ENCODE measurements around the gene OGFRL1. TPM values are rescaled to one million over a fixed set of nuclear protein-coding genes. Genes with fewer than 3 reads are reported as not detected.

Gene OGFRL1
- total and polyA plus RNA-seq, 2 of the 13 experiments (the other 11 are each of a cell fraction or from before 2014, with no cell fraction given): 0.26 to 0.80 TPM

DNA sequence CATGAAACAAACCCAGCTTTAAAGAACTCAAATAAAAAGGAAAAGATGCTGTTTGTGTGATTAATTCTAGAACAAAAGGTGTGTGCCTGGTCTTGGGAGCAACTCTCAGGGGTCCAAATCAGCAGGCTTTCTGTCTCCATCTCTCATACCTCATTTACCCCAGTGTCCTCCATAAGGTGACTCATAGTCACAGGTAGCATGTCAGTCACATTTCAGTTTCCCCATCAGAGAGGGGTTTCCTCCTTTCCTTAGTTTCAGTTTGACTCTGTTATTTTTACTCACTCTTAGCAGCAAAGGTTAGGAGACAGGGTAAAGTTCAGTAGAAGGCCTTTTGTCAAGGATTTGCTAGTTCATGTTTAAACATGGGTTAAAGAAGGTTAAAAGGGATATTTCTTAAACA, 46.2 kb downstream of the OGFRL1 start:
- no TSS peak for BruUV-seq (replicated peaks)
- DNase-seq (ENCODE audit: low spot score): no peak
- intact Hi-C loops (cut with micrococcal nuclease; ENCODE audit: unreplicated experiment): no loop called here
- in situ Hi-C loops (cut with HindIII; ENCODE audit: extremely low pct_ligation_motif_present, low pct_unique_long_range_greater_than_20kb): no loop called here
- H3K9me3 ChIP-seq (ENCODE audit: low read length): no peaks in the 10 kb centered on the region
- H3K4me3 ChIP-seq (replicated peaks in 1 of 3; ENCODE audit: insufficient read depth in 1 of 3, low read depth in 2 of 3, low read length in 3 of 3): no peak overlapping the region
- POLR2A ChIA-PET: no interaction called here
- H3K4me1 ChIP-seq (ENCODE audit: insufficient read depth, low read length): no peaks in the 10 kb centered on the region
- TF ChIP-seq ZNF501 (CRISPR knock-in tag; IDR thresholded peaks at IDR 0.05) (no peak), RBAK (CRISPR knock-in tag; IDR thresholded peaks at IDR 0.05) (no peak), ZSCAN30 (CRISPR knock-in tag; IDR thresholded peaks at IDR 0.05) (no peak), MTA1 (CRISPR knock-in tag; IDR thresholded peaks at IDR 0.05; ENCODE audit: borderline replicate concordance) (no peak), ZNF878 (CRISPR knock-in tag; IDR thresholded peaks at IDR 0.05) (no peak), KAT2B (IDR thresholded peaks at IDR 0.05; ENCODE audit: borderline replicate concordance, low read depth, low read length) (no peak)
- TF ChIP-seq, protein P1, sequence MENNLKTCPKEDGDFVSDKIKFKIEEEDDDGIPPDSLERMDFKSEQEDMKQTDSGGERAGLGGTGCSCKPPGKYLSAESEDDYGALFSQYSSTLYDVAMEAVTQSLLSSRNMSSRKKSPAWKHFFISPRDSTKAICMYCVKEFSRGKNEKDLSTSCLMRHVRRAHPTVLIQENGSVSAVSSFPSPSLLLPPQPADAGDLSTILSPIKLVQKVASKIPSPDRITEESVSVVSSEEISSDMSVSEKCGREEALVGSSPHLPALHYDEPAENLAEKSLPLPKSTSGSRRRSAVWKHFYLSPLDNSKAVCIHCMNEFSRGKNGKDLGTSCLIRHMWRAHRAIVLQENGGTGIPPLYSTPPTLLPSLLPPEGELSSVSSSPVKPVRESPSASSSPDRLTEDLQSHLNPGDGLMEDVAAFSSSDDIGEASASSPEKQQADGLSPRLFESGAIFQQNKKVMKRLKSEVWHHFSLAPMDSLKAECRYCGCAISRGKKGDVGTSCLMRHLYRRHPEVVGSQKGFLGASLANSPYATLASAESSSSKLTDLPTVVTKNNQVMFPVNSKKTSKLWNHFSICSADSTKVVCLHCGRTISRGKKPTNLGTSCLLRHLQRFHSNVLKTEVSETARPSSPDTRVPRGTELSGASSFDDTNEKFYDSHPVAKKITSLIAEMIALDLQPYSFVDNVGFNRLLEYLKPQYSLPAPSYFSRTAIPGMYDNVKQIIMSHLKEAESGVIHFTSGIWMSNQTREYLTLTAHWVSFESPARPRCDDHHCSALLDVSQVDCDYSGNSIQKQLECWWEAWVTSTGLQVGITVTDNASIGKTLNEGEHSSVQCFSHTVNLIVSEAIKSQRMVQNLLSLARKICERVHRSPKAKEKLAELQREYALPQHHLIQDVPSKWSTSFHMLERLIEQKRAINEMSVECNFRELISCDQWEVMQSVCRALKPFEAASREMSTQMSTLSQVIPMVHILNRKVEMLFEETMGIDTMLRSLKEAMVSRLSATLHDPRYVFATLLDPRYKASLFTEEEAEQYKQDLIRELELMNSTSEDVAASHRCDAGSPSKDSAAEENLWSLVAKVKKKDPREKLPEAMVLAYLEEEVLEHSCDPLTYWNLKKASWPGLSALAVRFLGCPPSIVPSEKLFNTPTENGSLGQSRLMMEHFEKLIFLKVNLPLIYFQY (CRISPR knock-in tag; IDR thresholded peaks at IDR 0.05; ENCODE audit: borderline replicate concordance): no peak
- TF ChIP-seq, protein P2, sequence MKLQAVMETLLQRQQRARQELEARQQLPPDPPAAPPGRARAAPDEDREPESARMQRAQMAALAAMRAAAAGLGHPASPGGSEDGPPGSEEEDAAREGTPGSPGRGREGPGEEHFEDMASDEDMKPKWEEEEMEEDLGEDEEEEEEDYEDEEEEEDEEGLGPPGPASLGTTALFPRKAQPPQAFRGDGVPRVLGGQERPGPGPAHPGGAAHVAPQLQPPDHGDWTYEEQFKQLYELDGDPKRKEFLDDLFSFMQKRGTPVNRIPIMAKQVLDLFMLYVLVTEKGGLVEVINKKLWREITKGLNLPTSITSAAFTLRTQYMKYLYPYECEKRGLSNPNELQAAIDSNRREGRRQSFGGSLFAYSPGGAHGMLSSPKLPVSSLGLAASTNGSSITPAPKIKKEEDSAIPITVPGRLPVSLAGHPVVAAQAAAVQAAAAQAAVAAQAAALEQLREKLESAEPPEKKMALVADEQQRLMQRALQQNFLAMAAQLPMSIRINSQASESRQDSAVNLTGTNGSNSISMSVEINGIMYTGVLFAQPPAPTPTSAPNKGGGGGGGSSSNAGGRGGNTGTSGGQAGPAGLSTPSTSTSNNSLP (IDR thresholded peaks at IDR 0.05; ENCODE audit: low read depth, low read length): no peak
- TF ChIP-seq, protein P3, sequence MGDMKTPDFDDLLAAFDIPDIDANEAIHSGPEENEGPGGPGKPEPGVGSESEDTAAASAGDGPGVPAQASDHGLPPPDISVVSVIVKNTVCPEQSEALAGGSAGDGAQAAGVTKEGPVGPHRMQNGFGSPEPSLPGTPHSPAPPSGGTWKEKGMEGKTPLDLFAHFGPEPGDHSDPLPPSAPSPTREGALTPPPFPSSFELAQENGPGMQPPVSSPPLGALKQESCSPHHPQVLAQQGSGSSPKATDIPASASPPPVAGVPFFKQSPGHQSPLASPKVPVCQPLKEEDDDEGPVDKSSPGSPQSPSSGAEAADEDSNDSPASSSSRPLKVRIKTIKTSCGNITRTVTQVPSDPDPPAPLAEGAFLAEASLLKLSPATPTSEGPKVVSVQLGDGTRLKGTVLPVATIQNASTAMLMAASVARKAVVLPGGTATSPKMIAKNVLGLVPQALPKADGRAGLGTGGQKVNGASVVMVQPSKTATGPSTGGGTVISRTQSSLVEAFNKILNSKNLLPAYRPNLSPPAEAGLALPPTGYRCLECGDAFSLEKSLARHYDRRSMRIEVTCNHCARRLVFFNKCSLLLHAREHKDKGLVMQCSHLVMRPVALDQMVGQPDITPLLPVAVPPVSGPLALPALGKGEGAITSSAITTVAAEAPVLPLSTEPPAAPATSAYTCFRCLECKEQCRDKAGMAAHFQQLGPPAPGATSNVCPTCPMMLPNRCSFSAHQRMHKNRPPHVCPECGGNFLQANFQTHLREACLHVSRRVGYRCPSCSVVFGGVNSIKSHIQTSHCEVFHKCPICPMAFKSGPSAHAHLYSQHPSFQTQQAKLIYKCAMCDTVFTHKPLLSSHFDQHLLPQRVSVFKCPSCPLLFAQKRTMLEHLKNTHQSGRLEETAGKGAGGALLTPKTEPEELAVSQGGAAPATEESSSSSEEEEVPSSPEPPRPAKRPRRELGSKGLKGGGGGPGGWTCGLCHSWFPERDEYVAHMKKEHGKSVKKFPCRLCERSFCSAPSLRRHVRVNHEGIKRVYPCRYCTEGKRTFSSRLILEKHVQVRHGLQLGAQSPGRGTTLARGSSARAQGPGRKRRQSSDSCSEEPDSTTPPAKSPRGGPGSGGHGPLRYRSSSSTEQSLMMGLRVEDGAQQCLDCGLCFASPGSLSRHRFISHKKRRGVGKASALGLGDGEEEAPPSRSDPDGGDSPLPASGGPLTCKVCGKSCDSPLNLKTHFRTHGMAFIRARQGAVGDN (CRISPR knock-in tag; IDR thresholded peaks at IDR 0.05): no peak
- no peaks in the 10 kb centered on the region for H3K79me2 ChIP-seq (ENCODE audit: insufficient read depth, low read length)
- H3K4me2 ChIP-seq (ENCODE audit: low read depth, low read length): no peak overlapping the region
- no peak overlapping the region for H3K27ac ChIP-seq (ENCODE audit: extremely low read length, insufficient read depth, low read length)
- H4K20me1 ChIP-seq (ENCODE audit: insufficient read depth, low read length): no peaks in the 10 kb centered on the region
- H3K36me3 ChIP-seq (replicated peaks in 1 of 2; ENCODE audit: control insufficient read depth in 1 of 2, insufficient read depth in 2 of 2, low read length in 2 of 2): no peaks in the 10 kb centered on the region
- CTCF ChIA-PET (ENCODE audit: low intra/inter-chr PET ratio, low total read pairs): no interaction called here
- ATAC-seq: no peak
- no peak overlapping the region for H3K9ac ChIP-seq (ENCODE audit: insufficient read depth, low read depth, low read length)
- no peak for FAIRE-seq
- no peaks in the 10 kb centered on the region; a peak in 1 of 5 replicates for H3K27me3 ChIP-seq (ENCODE audit: control insufficient read depth in 1 of 2, insufficient read depth in 2 of 2, low read length in 2 of 2)
- no peak overlapping the region for H2AFZ ChIP-seq (ENCODE audit: low read length)

Measured in HepG2 (cell line).